Spleen (tissue), 7 donors: ENCODE measurements around the gene SEL1L.

ENCODE experiments used
- CTCF ChIP-seq, 11 experiments: fragments of 200-600 bp in 7 of 11; fragments of 450-650 bp in 4 of 11; sonication (generic) in 4 of 11; IDR thresholded peaks in 8 of 11; conservative IDR thresholded peaks in 3 of 11; 1 replicate in 7 of 11; 2 replicates in 4 of 11; pipeline versions ENCODE4 v1.4.0 to v1.8.0; 2016 to 2021; ENCODE audit warnings: antibody characterized with exemption in 11 of 11, inconsistent platforms in 4 of 11, mild to moderate bottlenecking in 1 of 11
- POLR2AphosphoS5 ChIP-seq, 3 donors: sonication (generic); formaldehyde crosslinking; IDR thresholded peaks; one replicate each; pipeline ENCODE4 v1.5.1; 2017; ENCODE audit warnings: antibody characterized with exemption in 3 of 3
- donor health status: DM: no; HTN: no; CAD: no; lungs with moderate emphysema.
- donor health status: DM: no; HTN: no; CAD: no.
- donor health status: DM: no; HTN: no; CAD: no.

GRCh38 chr14:81535396-81536164 lies 1.9 kb upstream of the SEL1L start:
- TF ChIP-seq CTCF (IDR thresholded peaks at IDR 0.05 in 8 of 11, conservative IDR thresholded peaks at IDR 0.05 in 3 of 11) (no peak), POLR2AphosphoS5 (IDR thresholded peaks at IDR 0.05) (no peak)
